Subcutaneous adipose tissue (tissue), 4 donors: Measurements from ENCODE around the gene FAM3B. TPM values are rescaled to one million over a fixed set of nuclear protein-coding genes. Genes with fewer than 3 reads are reported as not detected.

Source experiments
- CTCF ChIP-seq: fragments of 450-650 bp; IDR thresholded peaks from one replicate; pipeline ENCODE4 v1.5.1; 2016; ENCODE audit warnings: low read depth, mild to moderate bottlenecking, control low read depth, antibody characterized with exemption, moderate library complexity
- total RNA-seq, 4 donors: library from RNA; depleted of rRNA; stranded (reverse); fragments of >200 nt; gene quantifications; one replicate each; pipeline ENCODE4 v1.1.0, GENCODE V29; 2016

FAM3B gene
- total RNA-seq, 4 donors from 2014 or later, result 2.4 TPM; not detected in 3

- no peak for TF ChIP-seq CTCF
Measured at GRCh38 chr21:41397471-41397891, 80.9 kb downstream of the FAM3B start.

- no peak for TF ChIP-seq CTCF
Measured at GRCh38 chr21:41398251-41398650, 81.7 kb downstream of the FAM3B start.

- no peak for TF ChIP-seq CTCF
Measured at GRCh38 chr21:41398831-41399230, 82.2 kb downstream of the FAM3B start.

- TF ChIP-seq CTCF, result no peak
Measured at GRCh38 chr21:41399246-41399800, 82.7 kb downstream of the FAM3B start.

GRCh38 chr21:41402231-41402630 lies 85.6 kb downstream of the FAM3B start:
- TF ChIP-seq CTCF, result no peak

- no peak for TF ChIP-seq CTCF
Measured at GRCh38 chr21:41402796-41403195, 86.2 kb downstream of the FAM3B start.

GRCh38 chr21:41403331-41403730 lies 86.7 kb downstream of the FAM3B start:
- no peak for TF ChIP-seq CTCF
